ENCODE measurements around the gene ADCYAP1R1.
"Not testable (repeated sequence)": the region's sequence is repeated elsewhere in the genome, so short reads cannot be mapped to it uniquely, and the experiment has no call there.

Gene ADCYAP1R1

GRCh38 chr7:31151849-31152248, 99.7 kb downstream of the ADCYAP1R1 start:
- DNase-seq = no peak

GRCh38 chr7:31153318-31153717, 101.2 kb downstream of the ADCYAP1R1 start:
- not testable (repeated sequence) for DNase-seq

GRCh38 chr7:31160941-31161340, 108.8 kb downstream of the ADCYAP1R1 start:
- no peak for DNase-seq
